Activated naive CD4-positive, alpha-beta T cell treated with Interleukin-2 at 50 U/mL for 16 hours (primary cell): ENCODE data around the gene CYP27B1.

Experiments
- DNase-seq: peaks from one replicate; pipeline ENCODE4 v3.0.0-alpha.2; 2020

CYP27B1 gene

DNA sequence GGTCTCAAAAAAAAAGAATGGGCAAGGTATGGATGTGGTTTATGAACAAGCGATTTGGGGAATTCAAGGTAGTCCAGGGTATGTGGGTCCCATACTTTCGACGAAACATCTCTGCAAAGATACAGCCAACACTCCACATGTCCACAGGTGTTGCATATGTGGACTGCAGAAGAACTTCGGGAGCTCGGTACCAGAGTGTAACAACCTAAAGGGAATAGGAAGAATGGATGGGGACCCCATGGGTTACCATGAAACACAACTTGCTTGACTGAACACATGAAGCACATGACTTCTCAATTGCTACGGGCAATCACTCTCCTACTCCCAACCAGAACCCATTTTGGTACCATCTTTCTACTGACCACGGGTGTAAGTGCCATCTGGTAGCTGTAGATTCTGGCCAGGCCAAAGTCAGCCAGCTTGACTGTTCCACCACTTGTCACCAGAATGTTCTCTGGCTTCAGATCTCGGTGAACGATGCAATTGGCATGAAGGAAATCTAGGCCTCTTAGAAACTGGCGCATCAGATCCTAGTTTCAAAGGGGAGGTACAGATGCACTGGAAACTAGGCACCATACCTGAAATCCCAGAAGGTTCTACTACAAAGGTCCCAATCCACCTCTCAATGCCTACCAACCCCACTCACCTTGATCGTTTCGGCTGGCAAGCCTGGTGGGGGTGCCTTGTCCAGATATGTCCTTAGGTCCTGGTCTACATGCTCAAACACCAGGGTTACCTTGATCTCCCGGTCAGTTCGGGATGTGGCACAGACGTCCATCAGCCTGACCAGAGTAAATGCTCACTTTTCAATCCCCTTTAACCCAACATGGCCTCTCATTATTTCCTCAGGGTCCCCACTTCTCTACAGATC, 16.1 kb downstream of the CYP27B1 start:
- DNase-seq: no peak

DNA sequence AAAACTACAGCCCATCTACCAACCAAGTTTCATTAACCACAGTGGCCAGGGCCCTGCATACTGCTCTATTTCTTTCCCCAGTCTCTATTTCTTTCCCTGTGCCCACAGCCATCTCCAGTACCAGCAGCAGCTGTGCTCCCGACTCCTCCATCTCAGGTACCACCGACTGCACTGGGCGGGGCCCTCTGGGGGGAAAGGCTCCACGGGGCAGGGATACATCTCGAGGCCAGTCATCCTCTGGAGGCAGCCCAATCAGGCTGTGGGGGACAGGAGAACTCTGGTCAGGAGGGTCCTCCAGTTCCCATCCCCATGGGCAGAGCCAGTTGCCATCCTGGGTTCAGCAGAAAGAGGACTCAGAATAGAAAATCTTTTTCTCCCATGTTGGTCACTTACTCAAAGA, 17.8 kb downstream of the CYP27B1 start:
- no peak for DNase-seq

- no peak for DNase-seq
Observed at GRCh38 chr12:57746025-57746424, 20.9 kb downstream of the CYP27B1 start.

- no peak for DNase-seq
Observed at GRCh38 chr12:57745485-57745881, 21.4 kb downstream of the CYP27B1 start.

DNA sequence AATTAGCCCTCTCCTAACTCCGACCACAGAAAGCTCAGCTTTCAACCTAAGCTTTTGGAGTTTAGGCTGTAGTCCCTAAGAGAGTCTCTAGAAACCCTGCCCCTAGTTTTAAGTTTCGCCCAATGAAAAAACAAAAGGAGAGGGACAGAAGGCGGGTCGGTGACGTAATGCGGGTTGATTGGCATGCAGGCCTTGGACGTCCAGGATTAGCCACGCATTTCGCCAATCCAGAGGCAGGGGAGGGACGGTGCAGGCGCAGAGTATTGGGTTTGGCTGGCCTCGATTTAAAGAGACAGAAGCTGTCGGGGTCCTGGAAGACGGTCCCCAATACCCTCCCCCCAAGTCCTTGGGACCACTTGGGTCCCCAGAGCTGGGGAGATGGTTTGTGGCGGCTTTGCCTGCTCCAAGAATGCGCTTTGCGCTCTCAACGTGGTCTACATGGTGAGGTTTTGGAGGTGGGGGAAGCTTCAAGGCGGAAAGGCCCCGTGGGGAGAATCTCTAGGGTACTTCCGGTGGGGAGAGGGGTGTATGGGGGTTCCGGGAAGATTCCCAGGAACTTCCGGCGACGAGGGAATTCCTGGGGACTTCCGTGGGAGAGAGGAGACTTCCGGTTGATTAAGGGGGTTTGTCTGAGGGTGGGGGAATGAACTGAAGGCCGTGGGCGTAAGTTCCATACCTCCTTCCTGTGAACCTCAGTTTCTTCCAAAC, 21.9 kb downstream of the CYP27B1 start, which contains the start of gene TSPAN31:
TSPAN31 (plus strand) TSS at position 263 of the 708 bp plus-strand sequence; CDS start at position 379, 116 bp downstream.
- peak; percentile 94 for DNase-seq

GRCh38 chr12:57744194-57744776, 22.6 kb downstream of the CYP27B1 start:
- peak; percentile 71 for DNase-seq

GRCh38 chr12:57743769-57744168, 23.1 kb downstream of the CYP27B1 start:
- no peak for DNase-seq

GRCh38 chr12:57741844-57742738, 24.8 kb downstream of the CYP27B1 start:
- DNase-seq: peak; percentile 80

DNA sequence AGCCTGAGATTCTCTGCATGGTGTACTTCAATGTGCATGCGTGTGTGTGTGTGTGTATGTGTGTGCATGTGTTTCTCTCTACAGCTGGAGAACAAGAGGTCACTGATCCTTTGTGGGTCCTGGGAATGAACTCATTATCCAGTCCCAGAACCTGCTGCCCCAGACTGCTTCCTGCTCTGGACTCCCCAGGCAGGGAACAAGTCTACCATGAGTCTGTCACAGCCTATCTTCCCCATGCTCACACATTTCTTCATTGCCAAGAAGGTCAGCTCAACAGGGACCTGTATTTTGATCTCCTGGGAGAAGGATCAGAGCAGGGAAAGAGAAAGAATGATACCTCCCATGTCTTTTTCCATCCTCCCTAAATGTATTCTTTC, 25.5 kb downstream of the CYP27B1 start:
- DNase-seq: no peak

- DNase-seq: peak; percentile 77
Observed at GRCh38 chr12:57740656-57741412, 26.0 kb downstream of the CYP27B1 start.

- DNase-seq: no peak
Observed at GRCh38 chr12:57739914-57740538, 26.9 kb downstream of the CYP27B1 start.

- DNase-seq: no peak
Observed at GRCh38 chr12:57739387-57739786, 27.5 kb downstream of the CYP27B1 start.

DNA sequence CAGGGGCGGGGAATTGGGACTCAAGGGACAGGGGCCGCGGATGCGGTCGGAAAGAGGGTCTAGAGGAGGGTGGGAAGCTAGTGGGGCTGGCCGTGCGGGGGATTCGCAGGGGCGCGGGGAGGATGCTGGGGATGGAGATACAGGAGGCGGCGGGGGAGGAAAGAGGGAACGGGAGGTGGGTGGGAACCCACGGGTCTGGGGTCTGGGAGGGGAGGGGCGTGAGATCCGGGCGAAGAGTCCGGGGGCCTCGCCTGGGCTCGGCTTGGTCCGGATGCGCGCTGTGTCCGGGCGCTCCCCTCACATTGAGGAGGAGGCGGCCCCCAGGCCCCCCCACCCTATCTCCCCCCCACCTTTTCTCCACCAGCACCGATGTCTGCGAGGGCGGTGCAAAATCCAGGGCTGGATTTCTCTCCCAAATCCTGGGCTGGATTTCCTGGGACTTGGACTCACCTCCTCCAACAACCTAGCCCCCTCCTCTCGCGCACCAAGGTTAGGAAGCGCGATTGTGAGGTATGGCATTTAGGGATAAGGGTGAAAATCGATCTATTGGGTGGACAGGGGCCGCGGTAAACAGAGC, 28.1 kb downstream of the CYP27B1 start, which contains the start of gene AGAP2:
AGAP2 (minus strand) TSS at position 82 of the 577 bp plus-strand sequence. CDS start 496 bp downstream, outside the sequence.
- no peak for DNase-seq

DNA sequence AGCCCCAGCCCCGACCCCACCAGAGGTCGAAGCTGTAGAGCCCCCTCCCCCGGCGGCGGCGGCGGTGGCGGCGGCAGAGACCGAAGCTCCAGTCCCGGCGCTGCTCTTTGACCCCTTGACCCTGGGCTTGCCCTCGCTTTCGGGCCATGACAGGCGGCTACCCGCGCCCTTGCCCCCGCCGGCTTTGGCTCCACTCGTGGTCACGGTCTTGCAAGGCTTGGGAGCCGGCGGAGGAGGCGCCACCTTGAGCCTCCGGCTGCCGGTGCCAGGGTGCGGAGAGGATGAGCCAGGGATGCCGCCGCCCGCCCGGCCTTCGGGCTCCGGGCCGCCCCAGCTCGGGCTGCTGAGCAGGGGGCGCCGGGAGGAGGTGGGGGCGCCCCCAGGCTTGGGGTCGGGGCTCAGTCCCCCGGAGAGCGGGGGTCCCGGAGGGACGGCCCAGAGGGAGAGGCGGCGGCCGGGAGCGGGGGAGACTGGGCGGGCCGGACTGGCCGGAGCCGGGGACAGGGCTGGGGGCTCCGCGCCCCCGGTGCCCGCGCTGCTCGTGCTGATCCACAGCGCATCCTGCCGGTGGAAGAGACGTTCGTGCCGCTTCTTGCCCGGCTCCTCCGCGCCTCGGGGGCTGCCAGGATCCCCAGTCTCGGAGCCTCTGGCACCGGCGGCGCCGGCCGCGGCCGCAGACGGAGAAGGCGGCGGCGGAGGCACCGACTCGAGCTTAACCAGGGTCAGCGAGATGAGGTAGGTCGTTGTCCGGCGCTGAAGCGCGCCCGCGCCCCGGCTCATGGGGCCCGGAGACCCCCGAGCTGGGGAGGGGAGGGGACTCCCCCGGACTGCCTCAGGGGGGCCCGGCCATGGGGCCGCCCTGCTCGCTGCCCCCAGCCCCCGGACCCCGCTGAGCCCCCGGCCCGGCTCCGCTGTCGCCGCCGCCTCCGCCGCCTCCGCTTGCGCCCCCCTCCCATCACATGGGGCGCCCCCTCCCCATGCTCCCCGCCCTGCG, 29.1 kb downstream of the CYP27B1 start:
- no peak for DNase-seq

DNA sequence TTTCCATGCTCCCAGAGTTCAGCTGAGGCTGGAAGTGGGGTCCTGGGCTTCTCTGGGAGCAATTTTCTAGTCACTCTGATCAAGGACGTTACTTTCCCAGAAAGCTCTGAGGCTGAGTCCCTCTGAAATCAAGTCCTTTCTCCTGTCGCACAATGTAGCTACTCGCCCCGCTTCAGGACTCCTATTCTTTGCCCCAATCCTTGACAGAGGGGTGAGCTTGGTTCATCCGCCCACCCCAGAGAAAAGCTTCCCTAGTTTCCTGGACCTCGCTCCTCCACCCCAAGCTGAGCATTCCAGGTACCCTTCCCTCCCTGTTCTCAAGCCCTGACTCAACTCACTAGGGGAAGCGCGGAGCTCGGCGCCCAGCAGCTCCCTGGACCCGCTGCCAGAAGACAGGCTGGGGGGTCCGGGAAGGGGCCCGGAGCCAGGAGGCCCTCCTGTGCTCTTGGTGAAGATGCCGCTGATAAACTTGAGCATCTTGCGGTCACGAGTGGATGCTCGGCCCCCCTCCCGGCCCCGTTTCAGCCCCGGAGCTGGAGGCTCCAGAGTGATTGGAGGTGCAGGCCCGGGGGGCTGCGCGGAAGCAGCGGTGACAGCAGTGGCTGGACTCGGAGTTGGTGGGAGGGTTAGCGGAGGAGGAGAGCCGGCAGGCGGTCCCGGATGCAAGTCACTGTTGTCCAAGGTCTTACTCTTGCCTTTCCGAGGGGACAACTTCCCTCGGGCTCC, 30.0 kb downstream of the CYP27B1 start:
- no peak for DNase-seq

DNA sequence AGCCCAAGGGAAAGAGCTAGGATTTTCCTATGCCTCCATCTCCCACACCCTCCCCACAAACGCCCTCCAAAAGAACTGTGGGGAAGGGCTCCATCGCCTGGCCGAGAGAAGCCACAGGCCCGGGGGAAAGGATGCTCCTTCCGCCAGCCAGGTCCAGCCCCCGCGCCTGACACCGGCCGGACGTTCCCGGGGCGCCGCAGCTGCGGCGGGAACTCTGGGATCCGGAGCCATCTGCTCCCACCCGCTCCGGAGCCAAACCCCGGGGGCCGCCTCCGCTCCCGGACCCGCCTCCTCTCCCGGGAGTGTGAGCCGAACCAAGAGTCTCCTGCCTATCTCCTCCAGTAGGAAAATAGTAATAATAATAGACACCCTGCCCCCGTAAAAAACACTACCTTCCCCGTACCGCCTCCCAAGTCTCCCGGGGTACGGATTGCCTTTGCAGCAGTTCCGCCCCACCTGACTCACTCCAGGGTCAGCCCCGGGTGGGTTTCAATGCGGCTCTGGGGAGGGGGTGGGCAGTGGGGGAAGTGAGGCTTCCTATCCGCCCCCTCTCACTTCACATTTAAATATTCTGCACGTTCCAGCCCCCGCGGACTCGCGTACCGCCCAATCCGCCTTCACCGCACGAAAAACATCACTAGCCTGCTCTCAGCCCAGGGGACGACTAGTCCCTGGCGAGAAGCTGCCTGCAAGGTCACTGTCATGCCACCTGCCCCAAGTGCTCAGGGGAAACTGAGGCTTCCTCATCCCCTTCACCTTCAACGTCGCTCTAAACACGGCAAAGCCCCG, 30.7 kb downstream of the CYP27B1 start:
- no peak for DNase-seq

- no peak for DNase-seq
Observed at GRCh38 chr12:57735198-57735855, 31.6 kb downstream of the CYP27B1 start.
